Vagina (tissue), 2 donors: ENCODE data around the gene DPYD. TPM values are rescaled to one million over a fixed set of nuclear protein-coding genes. Genes with fewer than 3 reads are reported as not detected.

Experiments
- DNase-seq, 2 donors: peaks; one replicate each; pipeline ENCODE4 v3.0.0-alpha.2; 2017; ENCODE audit errors: extremely low spot score in 2 of 2
- H3K27ac ChIP-seq: fragments of 200-600 bp; sonication (generic); one replicate; pipeline ENCODE4 v1.5.1; 2019
- H3K27me3 ChIP-seq: fragments of 200-600 bp; sonication (generic); one replicate; pipeline ENCODE4 v1.5.1; 2019
- H3K36me3 ChIP-seq, 2 donors: fragments of 200-600 bp; sonication (generic); one replicate each; pipeline ENCODE4 v1.5.1; 2017 to 2019
- H3K4me1 ChIP-seq: fragments of 200-600 bp; sonication (generic); one replicate; pipeline ENCODE4 v1.5.1; 2019
- H3K4me3 ChIP-seq, 2 donors: fragments of 200-600 bp; sonication (generic); 1 replicate in 1 of 2; 2 replicates in 1 of 2; pipeline ENCODE4 v1.5.1; 2016 to 2019
- H3K9me3 ChIP-seq: fragments of 200-600 bp; sonication (generic); one replicate; pipeline ENCODE4 v1.5.1; 2019
- POLR2A ChIP-seq, 2 donors: fragments of 450-650 bp; IDR thresholded peaks; one replicate each; pipeline ENCODE4 v1.6.1; 2017; ENCODE audit warnings: antibody characterized with exemption in 2 of 2, mild to moderate bottlenecking in 2 of 2, moderate library complexity in 2 of 2
- POLR2AphosphoS5 ChIP-seq, 2 donors: sonication (generic); formaldehyde crosslinking; IDR thresholded peaks; one replicate each; pipeline ENCODE4 v1.9.0; 2017; ENCODE audit warnings: antibody characterized with exemption in 2 of 2, mild to moderate bottlenecking in 2 of 2, low read depth in 1 of 2; ENCODE audit not compliant: insufficient read depth in 1 of 2
- intact Hi-C: fragments of 100-400 bp; cut with DNase I; formaldehyde crosslinking; loops from one replicate; pipeline ENCODE4 v1.15.1; 2023
- total RNA-seq: library from RNA; depleted of rRNA; stranded (reverse); fragments of >200 nt; gene quantifications from one replicate; pipeline ENCODE4 v1.2.3, GENCODE V29; 2016
- TF ChIP-seq, protein P1 (sequence below), 3 experiments: fragments of 450-650 bp in 2 of 3; fragments of 200-600 bp in 1 of 3; sonication (generic) in 1 of 3; IDR thresholded peaks; one replicate each; pipeline ENCODE4 v1.5.1; 2017 to 2019; ENCODE audit warnings: antibody characterized with exemption in 3 of 3, mild to moderate bottlenecking in 2 of 3, moderate library complexity in 2 of 3

The DPYD gene
- total RNA-seq, 1 donor from 2014 or later, result 45.7 TPM

DNA sequence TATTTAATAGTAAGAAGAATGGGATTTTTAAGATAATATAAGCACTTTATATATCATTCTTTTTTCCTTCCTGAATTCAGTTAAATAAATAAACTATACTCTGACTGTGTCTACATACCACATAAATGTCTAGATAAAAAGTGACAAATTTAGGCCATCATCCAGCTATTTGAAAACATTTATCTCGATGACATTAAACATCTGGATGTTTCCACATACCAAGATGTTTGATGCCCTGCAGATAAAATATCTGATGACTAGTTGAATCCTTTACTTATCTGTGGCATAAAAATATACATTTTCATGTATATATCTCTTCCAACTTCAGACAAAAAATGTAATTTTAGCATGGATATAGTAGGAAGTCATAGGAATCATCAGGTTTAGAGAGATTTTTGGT is 348.3 kb downstream of the DPYD start:
- Histone ChIP-seq H3K4me1 (no peaks in the 10 kb centered on the region), H3K36me3 (no peaks in the 10 kb centered on the region), H3K4me3 (no peak overlapping the region), H3K9me3 (no peaks in the 10 kb centered on the region), H3K27me3 (no peaks in the 10 kb centered on the region), H3K27ac (no peak overlapping the region)
- no peak for TF ChIP-seq POLR2AphosphoS5 (IDR thresholded peaks at IDR 0.05; ENCODE audit: insufficient read depth in 1 of 2, low read depth in 1 of 2)
- no peak for TF ChIP-seq POLR2A (IDR thresholded peaks at IDR 0.05)
- TF ChIP-seq, protein P1, sequence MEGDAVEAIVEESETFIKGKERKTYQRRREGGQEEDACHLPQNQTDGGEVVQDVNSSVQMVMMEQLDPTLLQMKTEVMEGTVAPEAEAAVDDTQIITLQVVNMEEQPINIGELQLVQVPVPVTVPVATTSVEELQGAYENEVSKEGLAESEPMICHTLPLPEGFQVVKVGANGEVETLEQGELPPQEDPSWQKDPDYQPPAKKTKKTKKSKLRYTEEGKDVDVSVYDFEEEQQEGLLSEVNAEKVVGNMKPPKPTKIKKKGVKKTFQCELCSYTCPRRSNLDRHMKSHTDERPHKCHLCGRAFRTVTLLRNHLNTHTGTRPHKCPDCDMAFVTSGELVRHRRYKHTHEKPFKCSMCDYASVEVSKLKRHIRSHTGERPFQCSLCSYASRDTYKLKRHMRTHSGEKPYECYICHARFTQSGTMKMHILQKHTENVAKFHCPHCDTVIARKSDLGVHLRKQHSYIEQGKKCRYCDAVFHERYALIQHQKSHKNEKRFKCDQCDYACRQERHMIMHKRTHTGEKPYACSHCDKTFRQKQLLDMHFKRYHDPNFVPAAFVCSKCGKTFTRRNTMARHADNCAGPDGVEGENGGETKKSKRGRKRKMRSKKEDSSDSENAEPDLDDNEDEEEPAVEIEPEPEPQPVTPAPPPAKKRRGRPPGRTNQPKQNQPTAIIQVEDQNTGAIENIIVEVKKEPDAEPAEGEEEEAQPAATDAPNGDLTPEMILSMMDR (IDR thresholded peaks at IDR 0.05), result no peak
- intact Hi-C loops, result no loop called here
- no peak for DNase-seq

DNA sequence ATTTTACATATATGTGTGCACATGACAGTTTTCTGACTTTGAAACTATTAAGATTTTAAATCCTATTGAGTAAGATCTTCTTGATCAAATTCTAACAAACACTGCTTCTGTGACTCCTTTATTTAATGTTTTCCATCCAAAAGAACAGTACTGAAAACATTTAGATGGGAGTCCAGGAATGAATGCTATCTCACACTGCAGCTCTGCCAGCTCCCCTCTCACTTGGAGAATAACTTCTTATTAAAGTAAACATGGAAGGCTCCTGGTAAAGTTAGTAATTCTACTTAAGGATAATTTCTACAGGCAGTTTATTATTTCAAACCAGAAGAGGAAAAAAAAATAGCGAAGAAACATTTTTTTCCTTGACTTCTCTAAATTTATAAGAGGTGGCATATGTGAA is 349.1 kb downstream of the DPYD start:
- TF ChIP-seq POLR2A (IDR thresholded peaks at IDR 0.05) (no peak), POLR2AphosphoS5 (IDR thresholded peaks at IDR 0.05; ENCODE audit: insufficient read depth in 1 of 2, low read depth in 1 of 2) (no peak)
- TF ChIP-seq, protein P1 (IDR thresholded peaks at IDR 0.05), result no peak
- H3K27me3 ChIP-seq, result no peaks in the 10 kb centered on the region
- H3K4me1 ChIP-seq, result no peaks in the 10 kb centered on the region
- intact Hi-C loops, result no loop called here
- no peak overlapping the region for H3K27ac ChIP-seq
- H3K36me3 ChIP-seq, result no peaks in the 10 kb centered on the region
- H3K4me3 ChIP-seq, result no peak overlapping the region
- no peak for DNase-seq
- no peaks in the 10 kb centered on the region for H3K9me3 ChIP-seq

DNA sequence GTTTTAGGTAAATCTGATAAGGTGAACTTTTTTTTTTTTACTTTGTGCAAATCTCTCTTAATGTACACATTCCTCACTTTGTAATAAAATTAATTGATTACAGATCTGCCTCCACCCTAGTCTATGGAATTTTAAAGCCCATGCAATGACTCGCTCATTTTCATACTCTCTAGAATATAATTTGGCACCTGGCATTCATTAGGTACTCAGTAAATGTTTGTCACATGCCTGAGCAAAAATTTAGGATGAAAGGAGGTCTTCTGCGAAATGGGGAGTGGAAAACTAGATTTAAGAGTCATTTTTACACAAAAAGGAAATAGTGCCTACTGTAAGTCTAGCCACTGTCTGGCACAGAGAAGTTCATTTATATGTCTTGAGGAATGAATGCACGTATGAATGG is 350.1 kb downstream of the DPYD start:
- Histone ChIP-seq H3K27ac (no peak overlapping the region), H3K36me3 (no peaks in the 10 kb centered on the region), H3K4me3 (no peak overlapping the region), H3K27me3 (no peaks in the 10 kb centered on the region), H3K9me3 (no peaks in the 10 kb centered on the region), H3K4me1 (no peaks in the 10 kb centered on the region)
- TF ChIP-seq POLR2A (IDR thresholded peaks at IDR 0.05), result no peak
- no peak for TF ChIP-seq POLR2AphosphoS5 (IDR thresholded peaks at IDR 0.05; ENCODE audit: insufficient read depth in 1 of 2, low read depth in 1 of 2)
- TF ChIP-seq, protein P1 (IDR thresholded peaks at IDR 0.05), result no peak
- no peak for DNase-seq
- intact Hi-C loops, result no loop called here

DNA sequence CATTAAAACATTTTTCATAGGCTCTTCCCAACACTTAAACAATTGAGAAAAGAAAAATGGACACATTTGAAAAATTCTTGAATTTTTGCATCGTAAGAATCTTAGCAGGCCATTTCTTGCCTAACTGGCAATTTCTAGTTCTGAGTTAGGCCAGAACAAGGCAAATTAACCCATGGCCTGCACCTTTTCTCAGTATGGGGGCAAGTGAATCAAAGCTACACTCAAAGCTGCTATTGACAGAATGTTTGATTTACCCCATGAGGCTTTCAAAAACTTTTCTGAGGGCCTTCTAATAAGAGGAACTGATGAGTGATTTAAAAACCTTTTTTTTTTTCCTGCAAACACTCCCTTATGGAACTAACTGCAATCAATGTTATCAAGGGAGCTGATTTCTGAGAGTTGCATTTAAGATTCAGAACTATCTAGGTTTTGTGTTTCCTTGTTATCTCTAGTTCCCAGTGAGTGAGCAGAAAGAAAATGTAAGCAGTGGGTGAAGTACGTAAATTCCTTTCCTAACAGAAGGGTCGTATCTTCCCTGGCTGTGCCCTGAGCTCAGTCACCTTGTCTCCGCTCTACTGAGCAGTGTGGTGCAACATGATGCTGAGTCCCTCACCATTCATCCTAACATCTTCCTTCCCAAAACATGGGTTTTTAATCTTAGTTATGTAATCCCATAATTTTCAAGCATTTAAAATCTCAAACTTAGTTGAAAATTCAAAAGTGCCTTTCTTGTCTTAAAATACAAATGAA is 353.7 kb downstream of the DPYD start:
- H3K27me3 ChIP-seq, result no peaks in the 10 kb centered on the region
- no peaks in the 10 kb centered on the region for H3K4me1 ChIP-seq
- H3K27ac ChIP-seq, result no peak overlapping the region
- no peak for DNase-seq
- TF ChIP-seq POLR2A (IDR thresholded peaks at IDR 0.05) (no peak), POLR2AphosphoS5 (IDR thresholded peaks at IDR 0.05; ENCODE audit: insufficient read depth in 1 of 2, low read depth in 1 of 2) (no peak)
- TF ChIP-seq, protein P1 (IDR thresholded peaks at IDR 0.05), result no peak
- no peaks in the 10 kb centered on the region for H3K9me3 ChIP-seq
- intact Hi-C loops, result no loop called here
- no peak overlapping the region for H3K4me3 ChIP-seq
- H3K36me3 ChIP-seq, result no peaks in the 10 kb centered on the region

DNA sequence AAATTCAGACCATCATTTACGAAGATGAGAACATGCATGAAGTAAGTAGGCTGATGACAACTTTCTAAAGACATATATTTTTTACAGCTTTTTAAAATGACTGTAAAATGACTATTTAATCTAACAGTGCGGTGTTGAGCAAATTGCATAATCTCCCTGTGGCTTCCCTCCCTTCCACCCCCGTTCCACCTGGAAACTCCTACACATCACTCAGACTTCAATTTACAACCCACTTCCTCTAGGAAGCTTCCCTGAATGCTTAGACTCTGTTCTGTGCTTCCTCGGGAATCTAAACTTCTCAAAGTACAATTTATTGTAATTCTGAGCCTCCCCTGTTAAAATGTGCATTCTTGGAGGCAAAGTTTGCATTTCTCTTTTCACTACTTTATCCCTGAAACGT is 354.9 kb downstream of the DPYD start:
- no peaks in the 10 kb centered on the region for H3K36me3 ChIP-seq
- no peaks in the 10 kb centered on the region for H3K4me1 ChIP-seq
- intact Hi-C loops, result no loop called here
- no peak overlapping the region for H3K27ac ChIP-seq
- no peak overlapping the region for H3K4me3 ChIP-seq
- no peak for DNase-seq
- H3K9me3 ChIP-seq, result no peaks in the 10 kb centered on the region
- H3K27me3 ChIP-seq, result no peaks in the 10 kb centered on the region
- TF ChIP-seq POLR2A (IDR thresholded peaks at IDR 0.05) (no peak), POLR2AphosphoS5 (IDR thresholded peaks at IDR 0.05; ENCODE audit: insufficient read depth in 1 of 2, low read depth in 1 of 2) (no peak)
- TF ChIP-seq, protein P1 (IDR thresholded peaks at IDR 0.05), result no peak
